ENCODE measurements around the gene SHANK3.

GRCh38 chr22:50657925-50658324, 14.7 kb upstream of the SHANK3 start:
- TF ChIP-seq CTCF (conservative IDR thresholded peaks at IDR 0.05; ENCODE audit: low read length) = no peak
- TF ChIP-seq EZH2phosphoT487 (IDR thresholded peaks at IDR 0.05; ENCODE audit: borderline replicate concordance, low read depth, low read length) = no peak

Data from OCI-LY7 (cell line).